Middle frontal gyrus (tissue), 1 donor: Measurements from ENCODE around the gene SCLY.
"Not testable (repeated sequence)": the region's sequence is repeated elsewhere in the genome, so short reads cannot be mapped to it uniquely, and the experiment has no call there.

Experiments used
- DNase-seq: peaks from one replicate; pipeline ENCODE4 v3.0.0-alpha.2; 2015; ENCODE audit warnings: low spot score; ENCODE audit errors: extremely low spot score

Gene SCLY

GRCh38 chr2:238039985-238040384 is 20.8 kb upstream of the SCLY start:
- DNase-seq, result no peak

- DNase-seq, result no peak
Measured at GRCh38 chr2:238040918-238041317, 19.9 kb upstream of the SCLY start.

DNA sequence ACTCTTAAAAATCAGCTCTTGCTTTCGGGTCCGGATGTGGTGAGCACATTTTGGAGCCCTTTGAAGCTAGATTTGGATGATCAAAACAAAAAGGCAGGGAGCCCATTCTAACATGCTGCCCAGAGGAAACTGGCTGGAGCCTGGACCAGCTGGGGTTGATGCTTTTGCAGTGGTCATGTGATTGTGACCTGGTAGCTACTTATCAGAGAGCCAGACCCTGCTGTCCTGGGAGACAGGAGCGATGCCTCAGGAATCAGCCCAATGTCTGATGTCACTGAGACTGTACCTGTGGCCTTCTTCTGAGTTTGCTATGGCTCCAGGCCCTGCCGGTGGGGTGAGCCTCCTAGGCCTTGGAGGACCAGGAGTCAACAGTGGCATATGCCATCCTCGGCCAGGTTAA is 18.7 kb upstream of the SCLY start:
- no peak for DNase-seq

DNA sequence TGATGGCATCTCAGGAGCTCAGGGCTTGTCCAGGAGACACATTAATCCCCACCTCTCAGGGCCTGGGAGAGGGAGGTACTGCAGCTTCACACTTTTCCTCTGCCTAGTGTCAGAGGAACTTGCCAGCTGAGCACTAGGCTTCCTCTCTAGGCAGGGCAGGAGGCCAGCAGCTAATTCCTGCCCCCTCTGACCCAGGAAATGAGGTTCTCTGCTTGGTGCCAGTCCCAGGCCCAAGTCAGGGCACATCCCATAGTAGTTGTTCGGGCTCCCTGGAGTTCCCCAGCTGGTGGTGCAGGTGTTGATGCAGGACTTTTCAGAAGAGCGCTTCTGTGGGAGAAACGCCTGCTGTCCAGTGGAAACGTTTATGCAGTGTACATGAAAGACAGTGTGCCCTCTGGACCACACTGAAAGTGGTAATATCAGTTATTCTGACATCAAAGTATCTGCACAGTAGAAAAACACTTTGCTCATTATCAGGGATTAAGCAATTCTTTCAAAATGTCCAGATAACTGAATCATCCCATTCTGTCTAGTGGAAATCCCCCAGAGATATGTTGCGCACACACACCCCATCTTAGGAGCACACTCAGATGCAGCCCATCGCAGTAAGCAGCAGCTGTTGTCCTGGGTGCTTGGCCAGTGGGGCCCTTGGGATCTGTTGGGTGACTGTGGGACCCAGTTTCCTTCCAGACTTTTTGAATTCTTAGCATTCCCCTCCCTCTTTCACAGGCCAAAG is 17.8 kb upstream of the SCLY start:
- DNase-seq, result no peak

GRCh38 chr2:238043851-238044250 is 16.9 kb upstream of the SCLY start:
- no peak for DNase-seq

- no peak for DNase-seq
Measured at GRCh38 chr2:238045575-238045974, 15.2 kb upstream of the SCLY start.

DNA sequence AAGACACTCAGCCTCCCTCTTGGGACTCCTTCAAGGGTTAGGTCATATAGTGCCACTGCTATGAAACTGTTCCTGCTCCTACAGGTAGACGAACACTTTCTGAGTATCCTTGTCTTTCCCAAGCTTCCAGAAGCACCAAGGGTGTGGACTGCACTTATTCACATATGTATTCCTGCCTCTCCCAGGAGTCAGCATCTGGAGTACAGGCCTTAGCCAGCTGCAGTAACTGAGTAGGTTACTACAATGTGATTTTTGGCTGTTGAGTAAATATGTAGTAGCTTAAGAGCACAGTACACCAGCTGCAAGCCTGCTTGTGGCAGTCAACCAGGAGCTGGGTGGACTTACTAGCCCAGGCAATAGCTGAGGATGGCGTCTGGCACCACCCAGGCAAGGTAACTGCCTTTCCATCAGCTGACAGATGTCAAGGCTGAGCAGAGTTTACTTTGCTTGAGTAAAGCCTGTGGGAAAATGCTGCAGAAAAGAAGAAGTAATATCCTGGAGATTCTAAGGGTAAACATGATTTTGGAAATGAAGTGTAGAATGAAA is 14.0 kb upstream of the SCLY start:
- DNase-seq, result no peak

DNA sequence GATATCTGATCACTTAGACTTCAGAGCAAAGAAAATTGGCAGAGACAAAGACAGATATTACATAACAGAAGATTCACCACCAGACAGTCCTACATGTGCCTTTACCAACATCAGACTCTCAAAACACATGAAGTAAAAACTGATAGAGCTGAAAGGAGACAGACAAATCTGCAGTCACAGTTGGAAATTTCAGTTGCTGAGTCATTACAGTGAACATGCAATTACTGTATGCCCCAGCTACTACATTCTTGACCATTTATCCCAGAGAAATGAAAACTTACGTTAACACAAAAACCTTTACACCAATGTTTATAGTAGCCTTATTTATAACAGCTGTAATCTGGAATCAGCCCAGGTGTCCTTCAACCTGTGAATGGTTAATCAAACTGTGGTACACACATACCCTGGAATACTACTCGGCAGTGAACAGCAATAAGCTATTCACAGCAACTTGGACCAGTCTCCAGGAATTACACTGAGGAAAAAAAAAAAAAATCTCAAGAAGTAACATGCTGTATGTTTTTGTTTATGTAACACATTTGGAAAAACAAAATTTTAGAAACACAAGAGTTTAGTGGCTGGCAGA is 7.5 kb upstream of the SCLY start:
- DNase-seq, result no peak

DNA sequence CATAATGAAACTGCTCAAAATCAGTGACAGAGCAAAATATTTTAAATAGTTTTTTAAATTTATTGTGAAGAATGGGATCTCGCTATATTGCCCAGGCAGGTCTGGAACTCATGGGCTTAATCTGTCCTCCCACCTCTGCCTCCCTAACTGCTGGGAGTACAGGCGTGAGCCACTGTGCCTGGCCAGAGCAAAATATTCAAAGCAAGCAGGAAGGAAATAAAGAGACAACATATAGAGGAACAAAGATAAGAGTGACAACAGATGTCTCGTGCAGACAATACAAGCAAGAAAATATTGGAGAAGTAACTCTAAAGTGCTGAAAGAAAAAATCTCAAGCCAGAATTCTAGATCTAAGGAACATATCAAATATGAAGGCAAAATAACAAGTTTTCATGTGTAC is 5.0 kb upstream of the SCLY start:
- no peak for DNase-seq

- DNase-seq, result not testable (repeated sequence)
Measured at GRCh38 chr2:238057696-238058575, 2.9 kb upstream of the SCLY start.

- DNase-seq, result no peak
Measured at GRCh38 chr2:238059505-238059904, 1.3 kb upstream of the SCLY start.

DNA sequence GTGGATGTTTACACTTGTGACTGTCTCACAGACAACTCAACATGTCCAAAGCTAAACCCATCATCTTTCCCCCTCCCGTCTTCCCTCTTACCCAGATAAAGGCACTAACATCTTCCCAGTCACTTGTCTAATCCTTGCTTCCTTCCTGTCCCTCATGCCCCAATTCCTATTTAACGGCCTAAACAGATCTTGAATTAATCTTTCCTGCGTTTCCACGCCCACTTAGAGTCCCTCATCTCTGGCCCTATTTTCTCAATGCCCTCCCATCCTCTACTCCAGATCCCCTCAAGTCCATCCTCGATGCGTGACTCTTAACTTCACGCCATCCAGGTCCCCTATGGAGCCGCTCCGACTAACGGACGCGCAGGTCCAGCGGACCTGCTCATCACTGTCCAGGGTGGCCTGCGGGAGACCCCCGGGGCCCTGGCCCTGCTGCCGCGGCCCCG is 682 bp upstream of the SCLY start:
- no peak for DNase-seq

DNA sequence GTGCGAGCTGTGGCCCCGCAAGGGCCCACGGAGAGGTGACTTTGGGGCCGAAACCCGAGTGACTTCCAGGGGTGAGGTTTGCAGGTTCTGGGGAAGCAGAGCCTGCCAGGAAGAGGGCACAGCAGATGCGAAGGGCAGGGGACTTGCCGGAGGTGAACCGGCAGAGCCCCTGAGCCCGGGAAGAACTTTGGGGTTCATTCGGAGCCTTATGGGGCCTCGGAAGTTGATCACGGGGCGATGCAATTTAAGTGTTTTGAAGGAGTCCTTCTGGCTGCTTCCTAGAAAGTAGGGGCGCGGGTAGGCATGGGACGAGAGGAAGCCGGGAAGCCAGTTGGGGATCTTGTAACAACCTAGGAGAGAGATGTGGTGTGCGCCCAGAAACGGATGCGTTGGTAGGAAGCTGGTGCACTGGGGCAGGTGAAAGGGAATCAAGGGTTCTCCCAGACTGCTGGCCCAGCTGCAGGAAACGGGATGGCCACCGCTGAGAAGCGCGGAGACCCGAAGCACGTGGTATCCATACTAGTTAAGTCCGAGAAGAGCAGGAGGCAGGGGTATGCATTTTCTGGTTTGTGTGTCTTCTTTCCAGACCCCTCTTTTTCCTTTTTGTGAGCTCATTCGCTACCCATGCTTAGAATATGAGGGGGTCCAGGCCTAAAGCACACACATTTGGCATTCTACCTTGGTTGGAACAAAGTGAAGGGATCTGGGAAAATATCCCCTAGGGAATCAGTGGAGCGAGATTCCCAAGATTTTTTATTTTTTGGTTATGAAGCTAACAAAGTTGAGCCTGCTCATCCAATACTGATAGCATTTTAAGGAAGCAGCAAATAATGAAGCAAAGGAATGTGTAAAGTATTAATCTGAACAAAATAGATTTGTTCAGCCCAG is 758 bp downstream of the SCLY start:
- no peak for DNase-seq

DNA sequence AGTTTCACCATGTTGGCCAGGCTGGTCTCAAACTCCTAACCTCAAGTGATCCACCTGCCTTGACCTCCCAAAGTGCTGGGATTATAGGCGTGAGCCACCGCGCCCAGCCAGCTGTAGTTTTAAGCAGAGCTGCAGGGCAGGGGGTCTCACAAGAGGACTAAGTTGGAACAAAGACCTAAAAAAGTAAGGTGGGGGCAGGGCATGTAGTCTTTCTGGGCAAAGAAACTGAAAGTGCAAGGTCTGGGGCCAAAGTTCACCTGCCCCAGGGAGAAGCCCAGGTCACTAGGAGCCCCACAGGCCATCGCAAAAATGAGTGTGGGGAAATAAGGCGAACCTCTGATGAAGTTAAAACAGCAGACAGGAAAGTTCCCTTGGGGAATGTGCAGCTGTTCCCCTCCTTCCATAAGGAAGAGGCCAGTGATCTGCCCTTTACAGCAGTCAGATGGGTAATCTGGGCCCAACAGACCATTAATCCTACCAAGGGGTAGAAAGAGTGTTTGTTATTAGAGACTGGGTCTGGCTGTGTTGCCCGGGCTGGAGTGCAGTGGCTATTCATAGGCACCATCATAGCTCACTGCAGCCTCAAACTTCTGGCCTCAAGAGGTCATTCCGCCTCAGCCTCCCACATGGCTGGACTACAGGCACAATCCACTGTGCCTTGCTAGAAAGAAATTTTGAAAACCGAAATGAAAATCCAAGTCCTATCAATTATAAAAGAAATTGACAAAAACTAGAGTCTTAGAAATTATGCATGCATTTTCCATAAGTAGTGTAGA is 2.8 kb downstream of the SCLY start:
- DNase-seq, result no peak

- no peak for DNase-seq
Measured at GRCh38 chr2:238064376-238064775, 3.6 kb downstream of the SCLY start.

DNA sequence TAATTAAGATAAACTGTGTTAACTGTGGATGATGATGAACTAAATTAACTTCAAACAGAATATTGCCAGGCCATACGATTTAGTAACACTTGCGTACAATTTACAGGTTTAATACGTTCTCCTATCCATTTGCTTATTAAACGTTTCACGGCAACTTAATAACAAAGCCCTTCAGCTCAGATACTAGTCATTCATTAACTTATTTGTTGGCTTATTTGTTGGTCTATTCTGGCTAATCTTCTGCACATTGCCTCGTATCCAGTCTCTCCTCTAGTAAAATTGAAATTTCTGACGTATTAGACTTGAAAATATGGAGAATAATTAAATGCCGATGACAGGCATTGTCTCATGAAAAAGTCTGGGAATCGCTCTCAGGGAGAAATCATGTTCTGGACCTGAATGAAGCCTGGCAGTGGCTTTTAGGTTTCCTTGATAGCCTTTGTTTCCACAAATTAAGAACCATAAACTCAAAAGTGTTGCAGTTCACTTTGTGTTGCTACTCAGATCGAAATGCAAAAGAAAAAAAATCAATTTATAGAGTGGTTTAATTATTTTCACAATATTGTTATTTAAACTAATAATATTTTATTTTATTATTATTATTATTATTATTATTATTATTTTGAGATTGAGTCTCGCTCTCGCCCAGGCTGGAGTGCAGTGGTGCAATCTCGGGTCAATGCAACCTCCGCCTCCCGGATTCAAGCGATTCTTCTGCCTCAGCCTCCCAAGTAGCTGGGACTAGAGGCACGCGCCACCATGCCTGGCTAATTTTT is 4.5 kb downstream of the SCLY start:
- no peak for DNase-seq

GRCh38 chr2:238066218-238066617 is 5.4 kb downstream of the SCLY start:
- no peak for DNase-seq

DNA sequence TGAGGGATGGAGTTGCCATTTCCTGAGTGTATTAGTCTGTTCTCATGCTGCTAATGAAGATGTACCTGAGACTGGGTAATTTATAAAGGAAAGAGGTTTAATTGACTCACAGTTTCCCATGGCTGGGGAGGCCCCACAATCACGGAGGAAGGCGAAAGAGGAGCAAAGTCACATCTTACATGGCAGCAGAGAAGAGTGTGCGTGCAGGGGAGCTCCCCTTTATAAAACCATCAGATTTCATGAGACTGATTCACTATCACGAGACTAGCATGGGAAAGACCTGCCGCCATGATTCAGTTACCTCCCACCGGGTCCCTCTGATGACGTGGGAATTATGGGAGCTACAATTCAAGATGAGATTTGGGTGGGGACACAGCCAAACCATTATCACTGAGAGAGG is 5.9 kb downstream of the SCLY start:
- not testable (repeated sequence) for DNase-seq

DNA sequence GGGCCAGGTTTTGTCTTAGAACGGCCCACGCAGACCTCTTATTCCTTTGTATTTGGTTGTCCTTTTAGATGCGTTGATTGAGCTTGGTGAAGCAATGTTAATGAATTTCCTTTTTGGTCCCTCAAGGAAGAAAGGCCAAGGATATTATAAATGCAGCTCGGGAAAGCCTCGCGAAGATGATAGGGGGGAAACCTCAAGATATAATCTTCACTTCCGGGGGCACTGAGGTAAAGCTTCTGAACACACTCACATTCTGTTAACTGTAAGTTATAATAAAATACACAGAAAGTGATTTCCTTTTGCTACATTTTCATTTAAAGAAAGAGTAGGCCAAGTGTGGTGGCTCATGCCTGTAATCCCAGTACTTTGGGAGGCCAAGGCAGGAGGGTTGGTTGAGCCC is 7.1 kb downstream of the SCLY start:
- no peak for DNase-seq
